GM08714 (cell line): ENCODE results near the gene CANT1.
"Not testable (repeated sequence)": the region's sequence is repeated elsewhere in the genome, so short reads cannot be mapped to it uniquely, and the experiment has no call there.

Experiments used
- H3K4me3 ChIP-seq: fragments of 200-500 bp; sonication (Bioruptor generic); 2 replicates; pipeline ENCODE4 v1.5.1; 2014; ENCODE audit warnings: mild to moderate bottlenecking, low read length, inconsistent platforms
- ZNF274 ChIP-seq: IDR thresholded peaks from 2 replicates; pipeline ENCODE4 v1.6.1; 2012; ENCODE audit warnings: mild to moderate bottlenecking, low read depth, low read length

The CANT1 gene

DNA sequence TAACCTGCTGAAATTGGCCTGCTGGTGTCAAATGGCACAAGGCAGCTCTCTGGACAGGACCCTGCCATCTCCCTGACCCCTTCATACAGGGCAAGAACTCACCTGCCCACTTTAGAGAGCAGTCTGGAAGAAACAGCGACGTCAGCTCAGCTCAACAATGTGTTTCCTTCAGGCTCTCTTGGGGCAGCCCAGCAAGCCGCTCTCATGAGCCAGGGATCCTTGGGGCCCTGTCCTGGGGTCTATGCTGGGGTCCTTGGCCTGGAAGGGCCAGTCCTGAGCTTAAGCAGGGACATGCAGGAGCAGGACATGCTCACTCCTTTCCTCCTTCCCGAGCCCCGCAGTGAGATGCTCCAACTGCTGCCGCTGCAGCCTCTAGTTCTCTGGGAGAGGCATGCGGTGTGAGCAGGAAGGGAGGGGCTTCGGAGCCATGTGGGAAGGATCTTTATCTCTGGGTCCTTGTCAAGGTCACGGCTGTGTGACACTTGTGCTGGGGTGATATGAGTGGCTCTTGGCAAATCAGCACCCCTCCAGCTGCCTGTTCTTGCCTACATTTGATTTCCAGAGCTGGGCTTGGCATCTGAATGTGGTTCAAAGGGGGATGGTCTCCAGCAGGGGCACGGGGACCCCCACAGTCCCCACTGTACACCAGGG, 17.8 kb upstream of the CANT1 start:
- no peak for TF ChIP-seq ZNF274
- no peak overlapping the region for H3K4me3 ChIP-seq

- H3K4me3 ChIP-seq: no peak overlapping the region
- no peak for TF ChIP-seq ZNF274
Observed at GRCh38 chr17:79026376-79027273, 17.1 kb upstream of the CANT1 start.

GRCh38 chr17:79024901-79025737, 15.6 kb upstream of the CANT1 start:
- no peak for TF ChIP-seq ZNF274
- H3K4me3 ChIP-seq: no peak overlapping the region

DNA sequence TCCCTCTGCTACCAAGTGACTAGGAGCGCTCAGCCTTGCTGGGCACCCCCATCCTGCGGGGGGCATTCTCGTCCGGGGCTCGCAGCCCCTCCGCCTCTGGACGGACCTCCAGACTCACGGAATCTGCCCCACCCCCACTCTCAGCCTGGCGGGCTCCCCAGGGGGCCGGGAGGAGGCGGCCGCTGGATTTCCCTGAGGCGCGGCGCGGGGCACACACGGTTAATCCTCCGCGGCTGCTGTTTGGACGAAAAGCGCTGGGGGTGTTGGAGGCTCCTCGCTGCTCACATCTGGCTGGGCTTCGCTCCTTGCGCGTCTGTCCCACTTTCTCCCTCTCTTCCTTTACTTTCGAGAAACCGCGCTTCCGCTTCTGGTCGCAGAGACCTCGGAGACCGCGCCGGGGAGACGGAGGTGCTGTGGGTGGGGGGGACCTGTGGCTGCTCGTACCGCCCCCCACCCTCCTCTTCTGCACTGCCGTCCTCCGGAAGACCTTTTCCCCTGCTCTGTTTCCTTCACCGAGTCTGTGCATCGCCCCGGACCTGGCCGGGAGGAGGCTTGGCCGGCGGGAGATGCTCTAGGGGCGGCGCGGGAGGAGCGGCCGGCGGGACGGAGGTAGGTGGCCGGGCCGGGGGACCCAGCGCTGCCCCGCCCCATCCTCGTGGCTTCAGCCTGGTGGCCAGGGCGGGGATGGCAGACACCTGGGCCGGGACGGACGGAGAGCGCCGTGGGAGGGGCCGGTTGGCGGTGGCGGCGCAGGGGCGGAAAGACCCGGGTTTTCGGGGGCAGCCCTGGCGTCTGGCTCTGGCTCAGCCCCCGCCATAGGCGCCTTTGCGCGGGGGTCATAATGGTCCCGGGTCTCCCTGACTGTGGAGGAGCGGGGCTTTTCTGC, 14.6 kb upstream of the CANT1 start, which contains the start of gene C1QTNF1:
C1QTNF1 (plus strand) TSS at position 284 of the 886 bp plus-strand sequence. CDS start 19,800 bp downstream, outside the sequence.
- H3K4me3 ChIP-seq: peak within 1 kb of the TSS; percentile 3; the same call in 1 of the 2 replicates
- TF ChIP-seq ZNF274: no peak

- H3K4me3 ChIP-seq: no peak overlapping the region
- TF ChIP-seq ZNF274: no peak
Observed at GRCh38 chr17:79023180-79023705, 13.7 kb upstream of the CANT1 start.

DNA sequence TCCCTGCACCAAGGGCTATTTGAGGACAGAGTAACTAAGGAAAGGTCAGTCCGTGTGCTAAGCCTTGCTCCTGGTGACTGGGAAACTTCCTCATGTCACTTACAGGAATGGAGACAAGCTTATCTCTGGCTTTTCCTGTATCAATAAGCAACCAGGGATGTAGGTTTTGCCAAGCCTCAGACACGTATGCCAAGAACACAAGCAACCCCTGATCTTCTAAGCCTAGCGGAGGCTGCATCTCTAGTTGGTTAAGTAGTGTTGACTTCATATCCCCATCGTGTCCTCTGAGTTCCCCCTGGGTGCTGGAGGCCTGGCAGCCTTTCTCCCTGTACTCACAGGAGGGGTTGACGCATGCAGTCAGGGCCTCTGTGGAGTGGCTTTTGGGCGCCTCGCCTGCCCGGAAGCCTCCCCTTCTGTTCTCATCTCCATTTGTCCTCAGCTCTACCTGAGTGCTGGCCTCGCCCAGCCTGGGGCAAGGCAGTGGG, 13.0 kb upstream of the CANT1 start:
- no peak overlapping the region for H3K4me3 ChIP-seq
- no peak for TF ChIP-seq ZNF274

DNA sequence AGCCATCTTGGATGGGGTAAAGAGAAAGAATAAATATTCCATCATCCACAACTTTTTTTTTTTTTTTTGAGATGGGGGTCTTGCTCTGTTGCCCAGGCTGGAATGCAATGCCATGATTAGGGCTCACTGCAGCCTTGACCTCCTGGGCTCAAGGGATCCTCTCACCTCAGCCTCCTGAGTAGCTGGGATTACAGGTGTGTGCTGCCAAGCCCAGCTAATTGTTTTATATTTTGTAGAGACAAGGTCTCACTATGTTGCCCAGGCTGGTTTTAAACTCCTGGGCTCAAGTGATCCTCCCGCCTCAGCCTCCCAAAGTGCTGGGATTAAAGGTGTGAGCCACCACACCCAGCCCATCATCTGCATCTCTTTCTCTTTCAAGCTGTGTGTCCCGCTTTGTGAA, 12.4 kb upstream of the CANT1 start:
- not testable (repeated sequence) for H3K4me3 ChIP-seq

- H3K4me3 ChIP-seq: no peak overlapping the region
- no peak for TF ChIP-seq ZNF274
Observed at GRCh38 chr17:79020631-79021301, 11.2 kb upstream of the CANT1 start.

- no peak for TF ChIP-seq ZNF274
- no peak overlapping the region for H3K4me3 ChIP-seq
Observed at GRCh38 chr17:79019632-79020584, 10.3 kb upstream of the CANT1 start.

DNA sequence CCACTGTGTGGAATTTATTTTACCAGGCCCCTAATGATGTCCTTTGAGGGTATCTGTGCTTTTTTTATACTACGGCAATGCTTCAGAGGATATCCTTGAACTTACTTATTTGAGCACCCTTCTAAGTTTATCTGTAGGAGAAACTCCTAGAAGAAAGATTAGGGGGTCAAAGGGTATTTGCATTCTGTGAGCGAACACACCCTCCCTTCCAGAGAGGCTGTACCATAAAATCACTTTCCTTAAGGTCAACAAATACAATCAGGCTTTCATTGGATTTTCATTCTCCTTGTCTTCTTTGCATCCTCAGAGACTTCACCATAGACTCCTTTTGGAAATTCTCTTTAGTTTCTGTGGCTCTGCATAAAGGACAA, 9.7 kb upstream of the CANT1 start:
- no peak overlapping the region for H3K4me3 ChIP-seq
- no peak for TF ChIP-seq ZNF274

GRCh38 chr17:79018370-79018695, 8.8 kb upstream of the CANT1 start:
- no peak for TF ChIP-seq ZNF274
- H3K4me3 ChIP-seq: no peak overlapping the region
